Measurements from ENCODE around the gene TENT4A. TPM values are rescaled to one million over a fixed set of nuclear protein-coding genes. Genes with fewer than 3 reads are reported as not detected.

Gene TENT4A
- total and polyA plus RNA-seq, 8 donors = 7.0 to 13.6 (median 8.6) TPM

DNA sequence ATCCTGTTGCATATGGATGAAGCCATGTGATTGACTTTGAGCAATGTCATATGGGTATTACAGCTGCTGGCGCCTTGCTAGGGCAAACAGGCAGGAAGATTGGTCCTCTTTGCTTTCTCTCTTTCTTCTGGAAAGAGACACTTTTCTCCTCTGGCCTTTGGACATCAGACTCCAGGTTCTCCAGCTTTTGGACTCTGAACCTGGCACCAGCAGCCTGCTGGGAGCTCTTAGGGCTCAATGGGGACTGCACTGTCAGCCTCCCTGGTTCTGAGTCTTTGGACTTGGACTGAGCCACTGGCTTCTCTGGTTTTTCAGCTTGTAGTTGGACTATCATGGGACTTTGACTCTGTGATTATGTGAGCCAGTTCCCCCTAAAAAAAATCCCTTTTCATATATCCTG lies 34.8 kb upstream of the TENT4A start:
- no peak for FAIRE-seq
- Histone ChIP-seq H3K4me1 (no peaks in the 10 kb centered on the region), H3K36me3 (no peaks in the 10 kb centered on the region), H3K9me3 (no peaks in the 10 kb centered on the region), H3K27ac (no peak overlapping the region), H3K4me3 (no peak overlapping the region), H3K27me3 (no peaks in the 10 kb centered on the region)
- intact Hi-C loops (cut with DNase I) = no loop called here
- TF ChIP-seq, protein P1, sequence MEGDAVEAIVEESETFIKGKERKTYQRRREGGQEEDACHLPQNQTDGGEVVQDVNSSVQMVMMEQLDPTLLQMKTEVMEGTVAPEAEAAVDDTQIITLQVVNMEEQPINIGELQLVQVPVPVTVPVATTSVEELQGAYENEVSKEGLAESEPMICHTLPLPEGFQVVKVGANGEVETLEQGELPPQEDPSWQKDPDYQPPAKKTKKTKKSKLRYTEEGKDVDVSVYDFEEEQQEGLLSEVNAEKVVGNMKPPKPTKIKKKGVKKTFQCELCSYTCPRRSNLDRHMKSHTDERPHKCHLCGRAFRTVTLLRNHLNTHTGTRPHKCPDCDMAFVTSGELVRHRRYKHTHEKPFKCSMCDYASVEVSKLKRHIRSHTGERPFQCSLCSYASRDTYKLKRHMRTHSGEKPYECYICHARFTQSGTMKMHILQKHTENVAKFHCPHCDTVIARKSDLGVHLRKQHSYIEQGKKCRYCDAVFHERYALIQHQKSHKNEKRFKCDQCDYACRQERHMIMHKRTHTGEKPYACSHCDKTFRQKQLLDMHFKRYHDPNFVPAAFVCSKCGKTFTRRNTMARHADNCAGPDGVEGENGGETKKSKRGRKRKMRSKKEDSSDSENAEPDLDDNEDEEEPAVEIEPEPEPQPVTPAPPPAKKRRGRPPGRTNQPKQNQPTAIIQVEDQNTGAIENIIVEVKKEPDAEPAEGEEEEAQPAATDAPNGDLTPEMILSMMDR (IDR thresholded peaks at IDR 0.05) = no peak
- WGBS, 2 donors = 62 to 83% methylated on average over 1 of the region's 1 CpG
- DNase-seq = no peak
- ATAC-seq = no peak

DNA sequence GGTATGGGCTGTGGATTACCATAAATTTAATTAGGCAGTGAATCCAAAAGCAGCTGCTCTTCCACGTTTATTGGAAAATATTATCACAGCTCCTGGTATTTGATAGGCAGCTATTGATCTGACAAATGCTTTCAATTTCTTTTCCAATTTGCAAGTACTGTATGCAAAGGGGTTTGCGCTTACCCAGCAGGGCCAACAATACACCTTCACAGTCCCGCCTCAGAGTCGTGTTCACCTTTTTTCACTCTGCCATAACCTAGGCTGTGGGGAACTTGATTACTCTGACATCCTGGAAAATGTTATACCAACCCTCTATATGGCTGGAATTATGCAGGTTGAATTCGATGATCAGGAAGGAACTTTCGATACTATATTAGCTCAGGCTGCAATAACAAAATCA lies 32.3 kb upstream of the TENT4A start:
- H3K27ac ChIP-seq = no peak overlapping the region
- DNase-seq = no peak
- no peaks in the 10 kb centered on the region for H3K36me3 ChIP-seq
- no peaks in the 10 kb centered on the region for H3K4me1 ChIP-seq
- TF ChIP-seq, protein P1 (IDR thresholded peaks at IDR 0.05) = no peak
- no peak for ATAC-seq
- no peaks in the 10 kb centered on the region for H3K27me3 ChIP-seq
- no peak overlapping the region for H3K4me3 ChIP-seq
- no peaks in the 10 kb centered on the region for H3K9me3 ChIP-seq
- no peak for FAIRE-seq
- intact Hi-C loops (cut with DNase I) = loop anchor here in 1 of 3 donors (10.0 kb wide), 1 partner anchor 46 kb away; the partner anchor contains the start of genes NSUN2 and SRD5A1
- 49 to 51% methylated on average over 6 of the region's 6 CpGs for WGBS, 2 donors

DNA sequence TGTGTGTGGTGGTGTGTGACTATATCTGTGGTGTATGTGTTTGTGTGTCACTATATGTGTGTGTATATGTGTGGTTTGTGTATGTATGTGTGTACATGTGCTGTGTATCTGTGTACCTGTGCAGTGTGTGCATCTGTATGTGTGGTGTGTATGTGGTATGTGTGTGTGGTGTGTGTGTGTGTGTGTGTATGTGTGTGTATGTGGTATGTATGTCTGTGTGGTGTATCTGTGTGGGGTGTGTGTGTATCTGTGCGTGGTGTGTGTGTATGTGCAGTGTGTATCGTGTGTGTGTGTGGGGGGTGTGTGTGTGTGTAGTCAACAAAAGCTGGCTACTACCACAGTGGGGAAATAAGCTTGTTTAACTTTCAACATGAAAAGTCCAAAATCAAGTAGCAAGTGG lies 31.6 kb upstream of the TENT4A start:
- TF ChIP-seq, protein P1 (IDR thresholded peaks at IDR 0.05) = no peak
- ATAC-seq = no peak
- no peak for FAIRE-seq

DNA sequence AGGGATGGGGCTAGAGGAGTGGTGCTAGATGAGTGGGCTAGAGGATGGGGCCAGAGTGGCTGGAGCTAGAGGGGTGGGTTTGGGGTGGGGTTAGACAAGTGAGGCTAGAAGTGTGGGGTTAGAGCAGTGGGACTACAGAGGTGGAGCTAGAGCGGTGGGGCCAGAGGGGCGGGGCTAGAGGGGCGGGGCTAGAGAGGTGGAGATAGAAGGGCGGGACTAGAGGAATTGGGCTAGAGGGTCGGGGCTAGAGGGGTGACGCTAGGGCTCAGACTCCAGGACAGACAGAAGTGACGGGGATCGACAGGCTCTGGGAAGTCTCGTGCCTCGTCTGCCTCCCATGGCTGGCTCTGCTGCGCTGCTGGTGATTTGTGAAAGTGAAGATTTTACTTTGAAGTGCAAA lies 31.0 kb upstream of the TENT4A start:
- Histone ChIP-seq H3K36me3 (no peaks in the 10 kb centered on the region), H3K9me3 (no peaks in the 10 kb centered on the region), H3K27ac (no peak overlapping the region), H3K4me1 (no peaks in the 10 kb centered on the region), H3K27me3 (no peaks in the 10 kb centered on the region), H3K4me3 (no peak overlapping the region)
- ATAC-seq (no peak), DNase-seq (no peak), FAIRE-seq (no peak)
- TF ChIP-seq, protein P1 (IDR thresholded peaks at IDR 0.05) = no peak
- WGBS, 2 donors = 54 to 56% methylated on average over 11 of the region's 11 CpGs
- intact Hi-C loops (cut with DNase I) = loop anchor here in 1 of 3 donors (10.0 kb wide), 1 partner anchor 47 kb away; the partner anchor contains the start of genes NSUN2 and SRD5A1

More for the DNA sequence above, 31.6 kb upstream of the TENT4A start:
- no peak overlapping the region for H3K4me3 ChIP-seq
- H3K9me3 ChIP-seq = no peaks in the 10 kb centered on the region
- H3K27ac ChIP-seq = no peak overlapping the region
- H3K36me3 ChIP-seq = no peaks in the 10 kb centered on the region
- 31 to 78% methylated on average over 2 of the region's 2 CpGs for WGBS, 2 donors
- no peaks in the 10 kb centered on the region for H3K27me3 ChIP-seq
- intact Hi-C loops (cut with DNase I) = loop anchor here in 1 of 3 donors (10.0 kb wide), 1 partner anchor 47 kb away; the partner anchor contains the start of genes NSUN2 and SRD5A1
- no peaks in the 10 kb centered on the region for H3K4me1 ChIP-seq
- no peak for DNase-seq

DNA sequence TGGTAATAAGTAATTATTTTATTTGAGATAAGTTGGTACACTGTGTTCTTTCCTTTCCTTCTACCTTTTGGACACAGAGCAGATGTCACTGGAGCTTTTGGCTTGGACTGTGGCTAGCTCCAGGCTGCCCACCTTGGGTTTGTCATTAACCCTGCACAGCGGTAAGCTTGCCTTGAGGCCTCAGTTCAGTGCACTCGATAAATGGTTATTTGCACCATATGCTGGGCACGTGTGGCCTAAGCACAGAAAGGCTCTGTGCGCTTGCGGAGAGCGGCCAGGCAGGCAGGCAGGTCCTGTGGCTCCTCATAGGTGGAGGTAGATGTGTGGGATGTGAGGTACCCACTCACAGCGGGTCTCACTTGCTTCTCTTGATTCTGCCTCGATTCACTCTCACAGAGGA lies 30.0 kb upstream of the TENT4A start:
- no peaks in the 10 kb centered on the region for H3K36me3 ChIP-seq
- DNase-seq = no peak
- no peaks in the 10 kb centered on the region for H3K9me3 ChIP-seq
- no peak for ATAC-seq
- H3K4me1 ChIP-seq = no peaks in the 10 kb centered on the region
- no peak for FAIRE-seq
- 73 to 86% methylated on average over 8 of the region's 8 CpGs for WGBS, 2 donors
- no peak overlapping the region for H3K27ac ChIP-seq
- no peak overlapping the region for H3K4me3 ChIP-seq
- TF ChIP-seq, protein P1 (IDR thresholded peaks at IDR 0.05) = no peak
- intact Hi-C loops (cut with DNase I) = loop anchor here in 1 of 3 donors (10.0 kb wide), 1 partner anchor 48 kb away; the partner anchor contains the start of genes NSUN2 and SRD5A1
- no peaks in the 10 kb centered on the region for H3K27me3 ChIP-seq

Data from pancreas (tissue), 10 donors.